Measurements from ENCODE around the gene GFRAL.
"Not testable (repeated sequence)": the region's sequence is repeated elsewhere in the genome, so short reads cannot be mapped to it uniquely, and the experiment has no call there.

The GFRAL gene

GRCh38 chr6:55327169-55327568 lies at the start of gene GFRAL:
TSS of gene GFRAL (plus strand) at chr6:55327469. CDS start at chr6:55327555, 86 bp downstream.
- DNase-seq (ENCODE audit: low read depth in 1 of 2, low spot score in 1 of 2): no peak

GRCh38 chr6:55277646-55278045 lies 49.6 kb upstream of the GFRAL start:
- DNase-seq (ENCODE audit: low read depth in 1 of 2, low spot score in 1 of 2): no peak

- DNase-seq (ENCODE audit: low read depth in 1 of 2, low spot score in 1 of 2): no peak
Measured at GRCh38 chr6:55281215-55281614, 46.1 kb upstream of the GFRAL start.

- DNase-seq (ENCODE audit: low read depth in 1 of 2, low spot score in 1 of 2): no peak
Measured at GRCh38 chr6:55282115-55282514, 45.2 kb upstream of the GFRAL start.

GRCh38 chr6:55286824-55287223 lies 40.4 kb upstream of the GFRAL start:
- DNase-seq (ENCODE audit: low read depth in 1 of 2, low spot score in 1 of 2): no peak

GRCh38 chr6:55290736-55291135 lies 36.5 kb upstream of the GFRAL start:
- no peak for DNase-seq (ENCODE audit: low read depth in 1 of 2, low spot score in 1 of 2)

GRCh38 chr6:55293116-55293515 lies 34.2 kb upstream of the GFRAL start:
- no peak for DNase-seq (ENCODE audit: low read depth in 1 of 2, low spot score in 1 of 2)

GRCh38 chr6:55297214-55297613 lies 30.1 kb upstream of the GFRAL start:
- not testable (repeated sequence) for DNase-seq (ENCODE audit: low read depth in 1 of 2, low spot score in 1 of 2)

- DNase-seq (ENCODE audit: low read depth in 1 of 2, low spot score in 1 of 2): no peak
Measured at GRCh38 chr6:55299286-55299985, 27.8 kb upstream of the GFRAL start.

- no peak for DNase-seq (ENCODE audit: low read depth in 1 of 2, low spot score in 1 of 2)
Measured at GRCh38 chr6:55304747-55305146, 22.5 kb upstream of the GFRAL start.

- DNase-seq (ENCODE audit: low read depth in 1 of 2, low spot score in 1 of 2): no peak
Measured at GRCh38 chr6:55319961-55320695, 7.1 kb upstream of the GFRAL start.

- DNase-seq (ENCODE audit: low read depth in 1 of 2, low spot score in 1 of 2): no peak
Measured at GRCh38 chr6:55320696-55321086, 6.6 kb upstream of the GFRAL start.

GRCh38 chr6:55377150-55377549 lies 49.9 kb downstream of the GFRAL start:
- DNase-seq (ENCODE audit: low read depth in 1 of 2, low spot score in 1 of 2): no peak

GRCh38 chr6:55379471-55379870 lies 52.2 kb downstream of the GFRAL start:
- no peak for DNase-seq (ENCODE audit: low read depth in 1 of 2, low spot score in 1 of 2)

- DNase-seq (ENCODE audit: low read depth in 1 of 2, low spot score in 1 of 2): no peak
Measured at GRCh38 chr6:55379895-55380294, 52.6 kb downstream of the GFRAL start.

- DNase-seq (ENCODE audit: low read depth in 1 of 2, low spot score in 1 of 2): no peak
Measured at GRCh38 chr6:55388211-55388610, 60.9 kb downstream of the GFRAL start.

GRCh38 chr6:55395871-55396270 lies 68.6 kb downstream of the GFRAL start:
- no peak for DNase-seq (ENCODE audit: low read depth in 1 of 2, low spot score in 1 of 2)

GRCh38 chr6:55397986-55398385 lies 70.7 kb downstream of the GFRAL start:
- no peak for DNase-seq (ENCODE audit: low read depth in 1 of 2, low spot score in 1 of 2)

- DNase-seq (ENCODE audit: low read depth in 1 of 2, low spot score in 1 of 2): no peak
Measured at GRCh38 chr6:55399351-55399750, 72.1 kb downstream of the GFRAL start.

GRCh38 chr6:55405474-55406235 lies 78.4 kb downstream of the GFRAL start:
- no peak for DNase-seq (ENCODE audit: low read depth in 1 of 2, low spot score in 1 of 2)

- no peak for DNase-seq (ENCODE audit: low read depth in 1 of 2, low spot score in 1 of 2)
Measured at GRCh38 chr6:55410674-55411073, 83.4 kb downstream of the GFRAL start.

- no peak for DNase-seq (ENCODE audit: low read depth in 1 of 2, low spot score in 1 of 2)
Measured at GRCh38 chr6:55423933-55424332, 96.7 kb downstream of the GFRAL start.

Data from stimulated activated CD4-positive, alpha-beta T cell treated with anti-CD3 and anti-CD28 coated beads, Interleukin-15, amount 100 ng/mL, for 1 hour (primary cell).